Activated CD8-positive, alpha-beta T cell treated with anti-CD3 and anti-CD28 coated beads for 36 hours (primary cell): ENCODE results near the gene PDK2. TPM values are rescaled to one million over a fixed set of nuclear protein-coding genes. Genes with fewer than 3 reads are reported as not detected.
A peak's percentile ranks its signal among the peaks of the same experiment; 100 is the strongest.

Experiments
- ATAC-seq: fragments of 200-7000 bp; cut with Tn5 transposase; one replicate; pipeline ENCODE4 v1.10.0; 2021; ENCODE audit warnings: mild to moderate bottlenecking, moderate library complexity
- CTCF ChIA-PET: fragments of 350-600 bp; sonication (Branson Sonifier 250); formaldehyde crosslinking; loops from one replicate; lab custom pipeline; 2021; ENCODE audit warnings: antibody characterized with exemption; lab: Charles Lee
- POLR2A ChIA-PET: fragments of 350-600 bp; sonication (Branson Sonifier 250); formaldehyde crosslinking; loops from one replicate; lab custom pipeline; 2021; ENCODE audit warnings: antibody characterized with exemption; lab: Charles Lee
- DNase-seq: peaks from one replicate; pipeline ENCODE4 v3.0.0-alpha.2; 2020
- H3K27ac Mint-ChIP-seq: one replicate; pipeline ENCODE4 v1.8.0; 2021; ENCODE audit warnings: mild to moderate bottlenecking, mixed read lengths
- H3K27me3 Mint-ChIP-seq: one replicate; pipeline ENCODE4 v1.8.0; 2021; ENCODE audit warnings: mixed read lengths
- H3K36me3 Mint-ChIP-seq: one replicate; pipeline ENCODE4 v1.8.0; 2021; ENCODE audit warnings: low read depth, mixed read lengths
- H3K4me1 Mint-ChIP-seq: one replicate; pipeline ENCODE4 v1.8.0; 2021; ENCODE audit warnings: low read depth, mixed read lengths
- H3K4me3 Mint-ChIP-seq: one replicate; pipeline ENCODE4 v1.8.0; 2021; ENCODE audit warnings: mild to moderate bottlenecking, moderate library complexity, mixed read lengths
- H3K9me3 Mint-ChIP-seq: one replicate; pipeline ENCODE4 v1.8.0; 2021; ENCODE audit warnings: mixed read lengths
- intact Hi-C: fragments of 100-400 bp; cut with micrococcal nuclease; formaldehyde crosslinking; loops from one replicate; pipeline ENCODE4 v1.10.0; 2022
- total RNA-seq, 2 experiments: library from RNA; stranded (reverse); gene quantifications; one replicate each; pipeline ENCODE4 v1.2.3, GENCODE V29; 2021
- TF ChIP-seq, protein P1 (sequence below): fragments of 200-600 bp; IDR thresholded peaks from one replicate; pipeline ENCODE4 v1.8.0; 2022; ENCODE audit warnings: antibody characterized with exemption, mild to moderate bottlenecking

Gene PDK2
- total RNA-seq, 2 experiments from 2014 or later, result 6.0 to 7.7 TPM

DNA sequence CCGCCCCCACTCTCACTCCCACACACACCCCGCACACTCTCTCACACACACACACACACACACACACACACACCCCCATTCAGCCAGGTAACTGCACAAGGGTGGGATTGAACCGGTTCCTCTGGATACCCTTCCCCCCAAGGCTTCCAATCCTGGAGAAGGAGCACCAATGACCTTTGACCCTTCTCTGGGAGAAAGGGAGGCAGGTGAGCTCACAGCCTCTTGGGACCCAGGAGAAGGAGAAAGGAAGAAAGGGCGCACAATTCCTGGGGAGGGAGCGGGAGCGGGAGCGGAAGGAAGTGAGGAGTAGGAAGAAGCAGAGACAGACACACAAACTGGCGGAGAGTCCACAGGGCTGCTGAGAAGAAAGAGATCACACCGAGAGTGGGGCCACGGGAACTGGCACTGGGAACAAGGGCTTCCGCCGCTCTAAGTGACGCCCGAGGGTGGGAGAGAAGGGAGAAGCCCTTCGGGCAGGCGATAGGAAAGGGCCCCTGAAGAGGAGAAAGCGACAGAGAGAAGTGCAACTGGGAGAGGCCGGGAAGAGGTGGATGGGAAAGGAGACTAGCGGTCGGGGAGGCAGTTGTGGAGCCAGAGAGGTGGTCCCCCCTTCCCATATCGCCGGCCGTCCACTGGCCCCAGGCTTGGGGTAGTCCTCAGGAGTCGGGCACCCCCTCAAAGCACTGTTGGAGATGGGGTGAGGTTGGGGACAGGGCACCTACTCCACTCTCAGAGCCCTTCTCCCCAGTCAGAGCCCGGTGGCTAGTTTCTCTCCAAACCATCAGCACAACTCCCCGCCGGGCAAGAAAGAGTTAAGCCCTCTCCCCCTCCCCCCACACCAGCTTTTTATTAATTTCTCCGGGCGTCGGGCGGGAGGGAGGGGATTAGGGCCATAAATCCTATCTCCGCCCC is 33.5 kb downstream of the PDK2 start:
- DNase-seq, result no peak
- TF ChIP-seq, protein P1, sequence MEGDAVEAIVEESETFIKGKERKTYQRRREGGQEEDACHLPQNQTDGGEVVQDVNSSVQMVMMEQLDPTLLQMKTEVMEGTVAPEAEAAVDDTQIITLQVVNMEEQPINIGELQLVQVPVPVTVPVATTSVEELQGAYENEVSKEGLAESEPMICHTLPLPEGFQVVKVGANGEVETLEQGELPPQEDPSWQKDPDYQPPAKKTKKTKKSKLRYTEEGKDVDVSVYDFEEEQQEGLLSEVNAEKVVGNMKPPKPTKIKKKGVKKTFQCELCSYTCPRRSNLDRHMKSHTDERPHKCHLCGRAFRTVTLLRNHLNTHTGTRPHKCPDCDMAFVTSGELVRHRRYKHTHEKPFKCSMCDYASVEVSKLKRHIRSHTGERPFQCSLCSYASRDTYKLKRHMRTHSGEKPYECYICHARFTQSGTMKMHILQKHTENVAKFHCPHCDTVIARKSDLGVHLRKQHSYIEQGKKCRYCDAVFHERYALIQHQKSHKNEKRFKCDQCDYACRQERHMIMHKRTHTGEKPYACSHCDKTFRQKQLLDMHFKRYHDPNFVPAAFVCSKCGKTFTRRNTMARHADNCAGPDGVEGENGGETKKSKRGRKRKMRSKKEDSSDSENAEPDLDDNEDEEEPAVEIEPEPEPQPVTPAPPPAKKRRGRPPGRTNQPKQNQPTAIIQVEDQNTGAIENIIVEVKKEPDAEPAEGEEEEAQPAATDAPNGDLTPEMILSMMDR, result no peak
- Mint-ChIP-seq H3K27ac (no peak overlapping the region), H3K4me3 (peak overlapping the region; percentile 9), H3K4me1 (peaks cover 22% of the 10 kb centered on the region), H3K27me3 (peaks cover 23% of the 10 kb centered on the region), H3K36me3 (peaks cover 4% of the 10 kb centered on the region), H3K9me3 (no peaks in the 10 kb centered on the region)
- no peak for ATAC-seq
- ChIA-PET CTCF (interaction anchor here (0.6 to 4.6 kb wide), 2 partner anchors 13 kb away, joined by 3 to 24 read pairs; no protein-coding TSS in a partner anchor), POLR2A (interaction anchor here (0.6 kb wide), 1 partner anchor 12 kb away, joined by 3 read pairs; no protein-coding TSS in a partner anchor)
- intact Hi-C loops, result no loop called here

DNA sequence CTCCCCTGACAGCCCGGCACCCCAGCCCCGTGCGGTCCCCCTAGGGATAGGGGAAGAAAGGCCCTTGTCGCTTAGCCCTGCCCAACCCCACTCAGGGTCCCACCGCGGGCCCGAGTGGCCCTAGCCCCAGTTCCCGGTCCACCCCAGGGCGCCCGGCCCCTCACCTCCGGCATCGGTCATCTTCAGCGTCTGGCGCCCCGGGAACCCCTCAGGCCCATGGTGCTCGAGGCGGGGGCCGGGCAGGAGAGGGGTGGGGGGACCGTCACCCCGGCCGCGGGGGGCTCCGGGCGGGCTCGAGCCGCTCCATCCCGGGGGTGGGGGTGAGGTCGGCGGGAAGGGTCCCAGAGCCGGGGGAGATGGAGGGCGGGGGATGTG is 34.2 kb downstream of the PDK2 start:
- H3K27me3 Mint-ChIP-seq, result peaks cover 23% of the 10 kb centered on the region
- no peak for DNase-seq
- ChIA-PET CTCF (interaction anchor here (1.7 to 3.0 kb wide), 4 partner anchors 11 to 32 kb away, joined by 5 to 23 read pairs (median 11); partner anchors contain the start of gene PPP1R9B), POLR2A (no interaction called here)
- H3K27ac Mint-ChIP-seq, result no peak overlapping the region
- ATAC-seq, result no peak
- intact Hi-C loops, result no loop called here
- H3K4me3 Mint-ChIP-seq, result peak overlapping the region; percentile 46
- H3K4me1 Mint-ChIP-seq, result peaks cover 22% of the 10 kb centered on the region
- no peaks in the 10 kb centered on the region for H3K9me3 Mint-ChIP-seq
- TF ChIP-seq, protein P1, result no peak
- peaks cover 4% of the 10 kb centered on the region for H3K36me3 Mint-ChIP-seq

DNA sequence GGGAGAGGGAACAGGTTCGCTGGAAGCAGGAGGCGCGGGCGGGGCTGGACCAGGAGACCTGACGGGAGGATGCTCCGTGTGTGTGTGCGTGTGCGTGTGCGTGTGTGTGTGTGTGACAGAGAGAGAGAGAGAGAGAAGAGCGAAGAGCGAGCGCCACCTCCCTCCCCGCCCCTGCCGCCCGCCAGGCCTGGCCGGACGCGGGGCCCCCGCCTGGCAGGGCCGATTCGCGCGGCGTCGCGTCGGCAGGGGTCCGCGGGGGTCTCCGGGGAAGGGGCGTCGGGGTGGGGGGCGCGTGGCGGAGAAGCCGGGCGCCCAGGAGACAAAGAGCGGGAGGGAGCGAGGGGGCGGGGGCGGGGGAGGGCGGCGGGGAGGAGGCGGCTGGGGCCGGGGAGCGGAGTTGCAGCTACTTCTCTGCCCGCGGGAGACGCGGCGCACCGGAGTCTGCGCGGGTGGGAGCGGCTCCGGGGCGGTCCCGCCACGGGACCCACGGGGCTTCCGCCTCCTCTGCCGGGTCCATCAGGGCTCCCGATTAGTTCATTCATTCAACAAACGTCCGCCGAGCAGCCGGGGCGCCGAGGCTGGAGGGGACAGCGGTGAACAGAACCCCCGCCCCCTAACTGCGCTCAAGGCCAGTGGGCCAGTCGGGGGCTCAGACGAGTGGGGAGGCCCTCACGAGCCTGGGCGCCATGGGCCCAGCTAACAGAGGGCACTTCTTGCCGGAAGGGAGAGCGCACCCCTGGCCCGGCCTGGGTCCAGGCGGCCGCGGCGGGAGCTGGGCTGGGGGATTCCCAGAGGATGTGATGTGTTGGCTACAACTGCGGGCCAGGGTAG is 34.8 kb downstream of the PDK2 start, which contains the start of gene SAMD14:
Gene SAMD14 (minus strand): TSS at position 433 of the 831 bp plus-strand sequence. CDS start 5,201 bp downstream, outside the sequence.
- DNase-seq (peak; percentile 61), ATAC-seq (peak; percentile 53)
- Mint-ChIP-seq H3K4me3 (peak within 1 kb of the TSS; percentile 58), H3K27ac (peak within 1 kb of the TSS; percentile 62), H3K27me3 (peaks cover 23% of the 10 kb centered on the region), H3K4me1 (peaks cover 22% of the 10 kb centered on the region), H3K36me3 (peaks cover 4% of the 10 kb centered on the region), H3K9me3 (no peaks in the 10 kb centered on the region)
- intact Hi-C loops, result no loop called here
- POLR2A ChIA-PET, result interaction anchor here (0.9 to 3.3 kb wide), 6 partner anchors 9 to 40 kb away, joined by 3 to 9 read pairs (median 5); no protein-coding TSS in a partner anchor
- CTCF ChIA-PET, result interaction anchor here (1.0 to 3.4 kb wide), 8 partner anchors 10 to 73 kb away, joined by 3 to 23 read pairs (median 8); partner anchors contain the start of gene PPP1R9B
- TF ChIP-seq, protein P1, result no peak

DNA sequence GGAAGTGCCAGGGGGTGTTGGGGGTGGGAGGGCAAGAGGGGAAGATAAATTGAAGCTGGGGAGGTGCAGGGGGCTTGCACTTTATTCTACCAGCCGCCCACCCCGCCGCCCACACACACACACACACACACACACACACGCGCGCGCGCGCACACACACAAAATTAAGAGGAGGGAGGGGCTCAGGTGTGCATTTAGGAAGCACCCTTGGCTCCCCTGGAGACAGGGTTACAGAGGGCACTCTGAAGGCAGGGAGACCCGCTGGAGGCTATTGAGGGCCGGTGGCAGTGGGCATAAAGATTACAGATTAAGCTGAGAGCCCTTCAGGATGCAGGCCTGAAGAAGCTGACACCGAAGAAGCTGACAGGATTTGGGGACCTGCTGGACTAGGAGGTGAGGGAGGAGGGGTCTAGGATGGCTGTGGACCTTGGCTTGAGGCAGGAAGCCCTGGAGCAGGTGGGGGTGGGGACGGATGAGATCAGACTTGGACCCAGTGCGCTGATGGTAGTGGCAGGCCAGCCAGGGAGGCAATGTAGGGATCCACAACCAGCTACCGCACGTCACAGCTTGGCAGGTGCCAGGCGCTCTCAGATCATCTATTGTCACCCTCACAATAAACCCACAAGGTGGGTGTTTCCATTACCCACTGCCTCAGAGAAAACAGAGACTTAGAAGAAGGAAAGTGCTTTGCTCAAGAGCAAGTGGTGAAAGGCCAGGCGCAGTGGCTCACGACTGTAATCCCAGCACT is 35.6 kb downstream of the PDK2 start:
- H3K4me3 Mint-ChIP-seq, result peak overlapping the region; percentile 58
- H3K9me3 Mint-ChIP-seq, result no peaks in the 10 kb centered on the region
- H3K27me3 Mint-ChIP-seq, result peaks cover 23% of the 10 kb centered on the region
- peak; percentile 71 for DNase-seq
- H3K4me1 Mint-ChIP-seq, result peaks cover 22% of the 10 kb centered on the region
- POLR2A ChIA-PET, result interaction anchor here (0.5 to 3.3 kb wide), 9 partner anchors 8 to 39 kb away, joined by 3 to 9 read pairs (median 4); no protein-coding TSS in a partner anchor
- intact Hi-C loops, result no loop called here
- CTCF ChIA-PET, result interaction anchor here (1.0 to 3.4 kb wide), 9 partner anchors 9 to 74 kb away, joined by 3 to 23 read pairs (median 5); partner anchors contain the start of gene PPP1R9B
- TF ChIP-seq, protein P1, result no peak
- ATAC-seq, result peak; percentile 51
- H3K27ac Mint-ChIP-seq, result peak overlapping the region; percentile 62
- H3K36me3 Mint-ChIP-seq, result peaks cover 5% of the 10 kb centered on the region
